Ectodermal cell (in vitro differentiated cells): Measurements from ENCODE around the gene C13orf42.
A peak's percentile ranks its signal among the peaks of the same experiment; 100 is the strongest.

Experiments
- H3K27ac ChIP-seq: 2 replicates; pipeline ENCODE4 v1.7.0; 2013; ENCODE audit warnings: mild to moderate bottlenecking, low read depth, low read length; ENCODE audit not compliant: insufficient read depth, poor library complexity, severe bottlenecking
- H3K27me3 ChIP-seq: 2 replicates; pipeline ENCODE4 v1.7.0; 2013; ENCODE audit warnings: mild to moderate bottlenecking, low read length; ENCODE audit not compliant: insufficient read depth, control insufficient read depth, poor library complexity, severe bottlenecking
- H3K36me3 ChIP-seq: one replicate; pipeline ENCODE4 v1.7.0; 2013; ENCODE audit warnings: low read length; ENCODE audit not compliant: control insufficient read depth, insufficient read depth
- H3K4me1 ChIP-seq: one replicate; pipeline ENCODE4 v1.7.0; 2013; ENCODE audit warnings: low read length; ENCODE audit not compliant: control insufficient read depth, insufficient read depth
- H3K4me3 ChIP-seq: 2 replicates; pipeline ENCODE4 v1.7.0; 2013; ENCODE audit warnings: low read depth, low read length, control low read depth; ENCODE audit not compliant: insufficient read depth
- H3K9me3 ChIP-seq: 2 replicates; pipeline ENCODE4 v1.7.0; 2013; ENCODE audit warnings: mild to moderate bottlenecking, low read length, moderate library complexity; ENCODE audit not compliant: control insufficient read depth
- WGBS, 2 experiments: methylation state at CpG; one replicate each; pipeline ENCODE4 v1.1.7; 2013; ENCODE audit warnings: missing lambda C conversion rate in 2 of 2; 5-methylcytosine and 5-hydroxymethylcytosine counted together

Gene C13orf42

DNA sequence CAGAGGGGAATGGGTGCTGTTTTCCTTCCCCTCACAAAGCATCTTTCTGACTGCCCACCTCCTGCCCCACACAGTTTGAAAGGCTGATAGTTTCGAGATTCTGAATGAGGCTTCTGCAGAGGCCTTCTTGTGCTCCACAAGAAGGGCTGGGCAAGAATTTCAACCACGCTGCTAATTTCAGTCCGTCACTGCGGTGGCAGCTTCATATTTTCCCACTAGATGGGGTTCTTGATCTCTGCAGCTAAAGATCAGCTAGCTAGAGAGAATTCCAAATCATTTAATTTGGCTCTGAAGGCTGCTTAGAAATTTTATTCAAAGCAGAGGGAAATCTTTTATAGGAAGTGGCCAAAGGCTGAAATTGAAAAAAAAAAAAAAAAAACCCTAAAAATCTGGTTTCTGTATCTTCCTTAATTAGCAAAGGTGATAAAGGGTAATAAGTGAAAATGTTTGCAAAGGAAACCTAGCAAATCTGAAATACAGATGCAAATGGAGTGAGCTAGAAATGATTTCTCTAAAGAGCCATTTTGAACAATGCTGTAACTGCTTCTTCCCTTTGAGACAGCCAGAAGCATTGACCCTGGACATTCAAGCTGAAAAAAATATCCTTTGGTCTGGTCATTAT lies 38.0 kb upstream of the C13orf42 start:
- Histone ChIP-seq H3K9me3 (no peaks in the 10 kb centered on the region), H3K4me1 (peaks cover 25% of the 10 kb centered on the region), H3K4me3 (no peak overlapping the region), H3K36me3 (no peaks in the 10 kb centered on the region), H3K27ac (peak overlapping the region; percentile 9), H3K27me3 (no peaks in the 10 kb centered on the region)
- WGBS, 2 experiments: 3 to 10% methylated on average over 4 of the region's 4 CpGs

DNA sequence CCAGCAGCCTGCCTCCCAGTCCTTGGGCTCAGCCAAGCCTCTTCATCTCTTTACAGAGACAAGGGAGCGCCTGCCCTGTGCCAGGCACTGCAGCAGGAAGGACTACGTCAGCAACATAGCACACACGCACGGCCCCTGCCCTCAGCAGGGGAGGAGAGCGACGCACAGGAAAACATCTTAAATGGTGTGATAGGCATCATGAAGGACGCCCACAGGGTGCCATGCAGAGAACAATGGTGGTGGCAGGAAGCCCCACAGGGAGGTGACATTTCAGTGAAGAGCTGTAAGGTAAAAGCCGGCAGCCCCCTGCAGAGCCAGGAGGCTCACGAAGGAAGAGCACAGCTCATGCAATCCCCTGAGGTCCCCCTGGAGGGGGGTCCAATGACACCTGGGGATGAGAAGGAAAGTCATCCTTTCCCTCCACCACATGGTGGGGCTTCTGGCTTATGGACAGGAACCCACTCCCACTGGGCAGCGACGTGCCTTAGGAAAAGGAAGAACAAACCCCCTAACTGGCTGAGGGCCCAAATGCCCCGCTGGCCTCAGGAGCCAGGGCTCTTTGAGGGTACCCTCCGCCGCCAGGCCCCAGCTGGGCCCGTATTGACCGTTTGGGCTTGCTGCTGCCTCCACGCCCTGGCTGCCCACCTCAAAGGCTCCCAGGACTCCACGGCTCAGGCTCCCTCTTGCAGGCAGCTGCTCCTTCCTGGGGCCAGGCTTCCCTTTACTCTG lies 37.3 kb upstream of the C13orf42 start:
- no peaks in the 10 kb centered on the region for H3K36me3 ChIP-seq
- WGBS, 2 experiments: 15 to 18% methylated on average over 18 of the region's 18 CpGs
- H3K9me3 ChIP-seq: no peaks in the 10 kb centered on the region
- no peak overlapping the region for H3K4me3 ChIP-seq
- H3K27ac ChIP-seq: peak overlapping the region; percentile 9
- no peaks in the 10 kb centered on the region for H3K27me3 ChIP-seq
- peaks cover 25% of the 10 kb centered on the region for H3K4me1 ChIP-seq

DNA sequence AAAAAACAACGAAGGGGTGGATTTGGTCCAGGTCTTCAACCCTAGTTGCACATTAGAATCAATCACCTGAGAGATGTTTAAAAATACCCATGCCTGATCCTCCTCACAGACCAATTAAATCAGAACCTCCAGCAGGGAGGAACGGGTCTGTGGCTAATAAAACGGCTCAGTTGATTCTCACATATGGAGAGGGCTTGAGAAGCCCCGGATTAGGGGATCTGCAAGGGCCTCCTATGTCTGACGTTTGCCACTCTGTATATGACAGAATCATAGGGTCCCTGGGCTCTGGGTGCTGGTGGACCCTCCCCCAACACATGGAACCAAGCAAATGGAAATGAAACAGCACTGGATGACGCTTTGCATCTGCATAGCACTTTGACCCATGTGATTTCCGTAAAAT lies 36.7 kb upstream of the C13orf42 start:
- Histone ChIP-seq H3K4me3 (no peak overlapping the region), H3K27me3 (no peaks in the 10 kb centered on the region), H3K9me3 (no peaks in the 10 kb centered on the region), H3K36me3 (no peaks in the 10 kb centered on the region), H3K4me1 (peaks cover 25% of the 10 kb centered on the region), H3K27ac (no peak overlapping the region)
- 61 to 63% methylated on average over 6 of the region's 7 CpGs for WGBS, 2 experiments

DNA sequence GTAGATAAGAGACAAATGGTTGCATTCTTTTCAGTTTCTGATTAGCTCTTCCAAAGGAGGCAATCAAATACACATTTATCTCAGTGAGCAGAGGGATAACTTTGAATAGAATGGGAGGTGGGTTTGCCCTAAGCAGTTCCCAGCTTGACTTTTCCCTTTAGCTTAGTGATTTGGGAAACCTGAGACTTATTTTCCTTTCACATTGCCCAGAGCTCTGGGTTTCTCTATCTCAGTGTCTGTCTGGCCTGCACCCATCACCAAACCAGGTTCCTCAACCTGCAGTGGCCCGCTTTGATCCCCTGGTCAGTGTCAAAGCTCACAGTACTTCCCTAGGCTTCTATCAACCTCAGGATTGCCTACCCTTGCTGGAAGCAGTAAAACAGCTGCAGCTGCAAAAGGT lies 35.6 kb upstream of the C13orf42 start:
- no peak overlapping the region for H3K4me3 ChIP-seq
- no peak overlapping the region for H3K27ac ChIP-seq
- 82 to 100% methylated on average over 1 of the region's 1 CpG for WGBS, 2 experiments
- peaks cover 25% of the 10 kb centered on the region for H3K4me1 ChIP-seq
- no peaks in the 10 kb centered on the region for H3K36me3 ChIP-seq
- no peaks in the 10 kb centered on the region for H3K27me3 ChIP-seq
- H3K9me3 ChIP-seq: no peaks in the 10 kb centered on the region

DNA sequence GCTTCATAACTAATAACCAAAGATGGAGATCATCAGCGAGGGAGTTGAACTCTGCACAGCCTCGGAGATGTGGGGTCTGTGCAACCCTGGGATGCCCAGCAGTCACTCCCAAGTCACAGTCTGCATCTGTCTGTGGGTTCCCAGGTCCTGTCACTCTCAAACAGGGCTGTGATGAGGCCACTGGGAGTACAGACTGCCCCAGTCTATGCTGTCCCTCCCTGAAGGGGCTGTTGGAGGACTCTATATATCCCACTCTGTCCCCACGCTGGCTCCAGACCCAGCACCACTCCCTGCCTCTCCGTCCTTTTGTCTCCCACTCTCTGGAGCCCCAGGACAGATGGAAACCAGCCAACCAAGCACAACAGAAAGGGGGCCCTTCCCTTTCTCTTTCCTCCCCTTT lies 26.2 kb upstream of the C13orf42 start:
- no peaks in the 10 kb centered on the region for H3K36me3 ChIP-seq
- no peak overlapping the region for H3K4me3 ChIP-seq
- no peaks in the 10 kb centered on the region for H3K9me3 ChIP-seq
- no peak overlapping the region for H3K27ac ChIP-seq
- no peaks in the 10 kb centered on the region for H3K27me3 ChIP-seq
- 88 to 92% methylated on average over 4 of the region's 4 CpGs for WGBS, 2 experiments
- H3K4me1 ChIP-seq: no peaks in the 10 kb centered on the region

GRCh38 chr13:51136276-51136980 lies 25.4 kb upstream of the C13orf42 start:
- Histone ChIP-seq H3K36me3 (no peaks in the 10 kb centered on the region), H3K4me3 (no peak overlapping the region), H3K9me3 (no peaks in the 10 kb centered on the region), H3K27me3 (no peaks in the 10 kb centered on the region), H3K4me1 (no peaks in the 10 kb centered on the region), H3K27ac (no peak overlapping the region)
- 92 to 93% methylated on average over 10 of the region's 10 CpGs for WGBS, 2 experiments

- H3K4me3 ChIP-seq: no peak overlapping the region
- no peaks in the 10 kb centered on the region for H3K36me3 ChIP-seq
- H3K27me3 ChIP-seq: no peaks in the 10 kb centered on the region
- H3K4me1 ChIP-seq: no peaks in the 10 kb centered on the region
- no peaks in the 10 kb centered on the region for H3K9me3 ChIP-seq
- WGBS, 2 experiments: 86 to 92% methylated on average over 8 of the region's 8 CpGs
- no peak overlapping the region for H3K27ac ChIP-seq
Observed at GRCh38 chr13:51134763-51135365, 23.8 kb upstream of the C13orf42 start.

- no peaks in the 10 kb centered on the region for H3K27me3 ChIP-seq
- H3K27ac ChIP-seq: no peak overlapping the region
- no peaks in the 10 kb centered on the region for H3K4me1 ChIP-seq
- H3K9me3 ChIP-seq: no peaks in the 10 kb centered on the region
- WGBS, 2 experiments: 100% methylated on average over 1 of the region's 1 CpG
- no peak overlapping the region for H3K4me3 ChIP-seq
- H3K36me3 ChIP-seq: no peaks in the 10 kb centered on the region
Observed at GRCh38 chr13:51130348-51130747, 19.3 kb upstream of the C13orf42 start.

- H3K4me3 ChIP-seq: no peak overlapping the region
- 32 to 34% methylated on average over 7 of the region's 7 CpGs for WGBS, 2 experiments
- no peaks in the 10 kb centered on the region for H3K4me1 ChIP-seq
- no peaks in the 10 kb centered on the region for H3K27me3 ChIP-seq
- no peaks in the 10 kb centered on the region for H3K9me3 ChIP-seq
- H3K36me3 ChIP-seq: no peaks in the 10 kb centered on the region
- H3K27ac ChIP-seq: no peak overlapping the region
Observed at GRCh38 chr13:51125495-51126226, 14.6 kb upstream of the C13orf42 start.
